ENCODE data around the gene FGD2.

- TF ChIP-seq, protein P1, sequence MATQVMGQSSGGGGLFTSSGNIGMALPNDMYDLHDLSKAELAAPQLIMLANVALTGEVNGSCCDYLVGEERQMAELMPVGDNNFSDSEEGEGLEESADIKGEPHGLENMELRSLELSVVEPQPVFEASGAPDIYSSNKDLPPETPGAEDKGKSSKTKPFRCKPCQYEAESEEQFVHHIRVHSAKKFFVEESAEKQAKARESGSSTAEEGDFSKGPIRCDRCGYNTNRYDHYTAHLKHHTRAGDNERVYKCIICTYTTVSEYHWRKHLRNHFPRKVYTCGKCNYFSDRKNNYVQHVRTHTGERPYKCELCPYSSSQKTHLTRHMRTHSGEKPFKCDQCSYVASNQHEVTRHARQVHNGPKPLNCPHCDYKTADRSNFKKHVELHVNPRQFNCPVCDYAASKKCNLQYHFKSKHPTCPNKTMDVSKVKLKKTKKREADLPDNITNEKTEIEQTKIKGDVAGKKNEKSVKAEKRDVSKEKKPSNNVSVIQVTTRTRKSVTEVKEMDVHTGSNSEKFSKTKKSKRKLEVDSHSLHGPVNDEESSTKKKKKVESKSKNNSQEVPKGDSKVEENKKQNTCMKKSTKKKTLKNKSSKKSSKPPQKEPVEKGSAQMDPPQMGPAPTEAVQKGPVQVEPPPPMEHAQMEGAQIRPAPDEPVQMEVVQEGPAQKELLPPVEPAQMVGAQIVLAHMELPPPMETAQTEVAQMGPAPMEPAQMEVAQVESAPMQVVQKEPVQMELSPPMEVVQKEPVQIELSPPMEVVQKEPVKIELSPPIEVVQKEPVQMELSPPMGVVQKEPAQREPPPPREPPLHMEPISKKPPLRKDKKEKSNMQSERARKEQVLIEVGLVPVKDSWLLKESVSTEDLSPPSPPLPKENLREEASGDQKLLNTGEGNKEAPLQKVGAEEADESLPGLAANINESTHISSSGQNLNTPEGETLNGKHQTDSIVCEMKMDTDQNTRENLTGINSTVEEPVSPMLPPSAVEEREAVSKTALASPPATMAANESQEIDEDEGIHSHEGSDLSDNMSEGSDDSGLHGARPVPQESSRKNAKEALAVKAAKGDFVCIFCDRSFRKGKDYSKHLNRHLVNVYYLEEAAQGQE (IDR thresholded peaks at IDR 0.05; ENCODE audit: borderline replicate concordance): no peak
- TF ChIP-seq, protein P2, sequence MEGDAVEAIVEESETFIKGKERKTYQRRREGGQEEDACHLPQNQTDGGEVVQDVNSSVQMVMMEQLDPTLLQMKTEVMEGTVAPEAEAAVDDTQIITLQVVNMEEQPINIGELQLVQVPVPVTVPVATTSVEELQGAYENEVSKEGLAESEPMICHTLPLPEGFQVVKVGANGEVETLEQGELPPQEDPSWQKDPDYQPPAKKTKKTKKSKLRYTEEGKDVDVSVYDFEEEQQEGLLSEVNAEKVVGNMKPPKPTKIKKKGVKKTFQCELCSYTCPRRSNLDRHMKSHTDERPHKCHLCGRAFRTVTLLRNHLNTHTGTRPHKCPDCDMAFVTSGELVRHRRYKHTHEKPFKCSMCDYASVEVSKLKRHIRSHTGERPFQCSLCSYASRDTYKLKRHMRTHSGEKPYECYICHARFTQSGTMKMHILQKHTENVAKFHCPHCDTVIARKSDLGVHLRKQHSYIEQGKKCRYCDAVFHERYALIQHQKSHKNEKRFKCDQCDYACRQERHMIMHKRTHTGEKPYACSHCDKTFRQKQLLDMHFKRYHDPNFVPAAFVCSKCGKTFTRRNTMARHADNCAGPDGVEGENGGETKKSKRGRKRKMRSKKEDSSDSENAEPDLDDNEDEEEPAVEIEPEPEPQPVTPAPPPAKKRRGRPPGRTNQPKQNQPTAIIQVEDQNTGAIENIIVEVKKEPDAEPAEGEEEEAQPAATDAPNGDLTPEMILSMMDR (IDR thresholded peaks at IDR 0.05; ENCODE audit: poor library complexity, severe bottlenecking): no peak
- no peak for TF ChIP-seq EP300 (conservative IDR thresholded peaks at IDR 0.05; ENCODE audit: poor library complexity, severe bottlenecking)
- TF ChIP-seq EZH2 (IDR thresholded peaks at IDR 0.05; ENCODE audit: borderline replicate concordance, insufficient read depth, low read length, poor library complexity, severe bottlenecking): no peak
- TF ChIP-seq RAD21 (conservative IDR thresholded peaks at IDR 0.05): no peak
- TF ChIP-seq MXI1 (conservative IDR thresholded peaks at IDR 0.05; ENCODE audit: poor library complexity, severe bottlenecking): no peak
- no peak for TF ChIP-seq POLR2AphosphoS5 (IDR thresholded peaks at IDR 0.05)
These were observed 54.7 kb downstream of the FGD2 start for GRCh38 chr6:37060195-37060559.

Data from neural cell (in vitro differentiated cells).